Hepatocyte (in vitro differentiated cells): ENCODE data around the gene PSMB8.

Source experiments
- CTCF ChIP-seq: fragments of 200-600 bp; sonication (generic); IDR thresholded peaks from 2 replicates; pipeline ENCODE4 v1.5.1; 2016; ENCODE audit warnings: antibody characterized with exemption, mild to moderate bottlenecking; ENCODE audit not compliant: poor library complexity
- EZH2 ChIP-seq: fragments of 200-600 bp; sonication (generic); IDR thresholded peaks from 2 replicates; pipeline ENCODE4 v1.6.1; 2016; ENCODE audit warnings: antibody characterized with exemption, mild to moderate bottlenecking, borderline replicate concordance

GRCh38 chr6:32840604-32841246, 3.1 kb downstream of the PSMB8 start:
- TF ChIP-seq CTCF, result no peak
- no peak for TF ChIP-seq EZH2
